GM21529 (cell line): ENCODE data around the gene LRRIQ4.

Experiments
- ATAC-seq: cut with Tn5 transposase; IDR thresholded peaks from one replicate; pipeline ENCODE4 v1.9.1; 2021; ENCODE audit not compliant: unreplicated experiment

The LRRIQ4 gene

DNA sequence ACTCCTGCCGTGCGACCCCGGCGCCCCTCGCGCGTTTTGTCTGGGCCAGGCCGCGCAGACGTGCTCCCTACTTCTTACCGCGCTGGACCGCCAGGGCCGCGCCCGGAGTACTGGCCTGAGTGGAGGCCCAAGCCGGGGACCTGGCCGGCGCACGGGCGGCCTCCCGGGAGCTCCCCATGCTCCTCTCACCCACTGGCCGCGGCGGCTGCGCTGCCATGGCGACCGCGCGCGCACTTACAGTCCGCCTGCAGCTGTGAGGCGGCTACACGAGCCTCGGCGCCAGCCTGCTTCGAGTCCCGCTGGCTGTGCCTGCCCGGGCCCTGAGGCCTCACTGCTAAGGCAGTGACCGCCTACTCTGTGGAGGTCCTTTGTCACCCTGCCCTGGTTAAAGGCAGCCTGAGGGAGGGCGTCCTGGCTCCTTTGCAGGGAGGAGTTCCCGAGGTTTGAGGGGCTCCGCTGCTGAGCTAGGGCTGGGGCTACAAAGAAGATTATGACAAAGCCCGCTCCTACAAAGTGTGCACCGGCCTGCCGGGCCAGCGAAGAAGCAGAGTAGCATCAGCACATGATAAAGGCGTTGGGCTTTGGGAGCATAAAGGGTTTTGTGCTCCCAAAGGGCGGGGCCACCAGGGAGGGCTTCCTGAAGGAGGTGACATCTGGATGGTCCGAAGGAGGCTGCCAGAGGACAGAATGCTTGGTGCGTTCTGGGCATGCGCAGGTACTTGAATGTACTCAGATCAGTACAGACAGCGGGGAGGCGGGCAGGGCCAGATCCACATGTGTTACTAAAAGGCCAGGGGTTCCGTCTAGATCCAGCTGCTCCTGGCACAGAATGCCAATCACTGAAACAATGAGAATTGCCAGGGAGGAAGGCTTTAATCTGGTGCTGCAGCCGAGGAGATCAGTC, at the start of gene LRRIQ4, which contains the start of gene LRRC34:
TSS of gene LRRIQ4 (plus strand) at position 539 of the 904 bp plus-strand sequence. CDS start 9,052 bp downstream, outside the sequence.
TSS of gene LRRC34 (minus strand) at position 573 of the 904 bp plus-strand sequence. CDS start at position 217, 356 bp downstream.
- peak; percentile 58 for ATAC-seq

DNA sequence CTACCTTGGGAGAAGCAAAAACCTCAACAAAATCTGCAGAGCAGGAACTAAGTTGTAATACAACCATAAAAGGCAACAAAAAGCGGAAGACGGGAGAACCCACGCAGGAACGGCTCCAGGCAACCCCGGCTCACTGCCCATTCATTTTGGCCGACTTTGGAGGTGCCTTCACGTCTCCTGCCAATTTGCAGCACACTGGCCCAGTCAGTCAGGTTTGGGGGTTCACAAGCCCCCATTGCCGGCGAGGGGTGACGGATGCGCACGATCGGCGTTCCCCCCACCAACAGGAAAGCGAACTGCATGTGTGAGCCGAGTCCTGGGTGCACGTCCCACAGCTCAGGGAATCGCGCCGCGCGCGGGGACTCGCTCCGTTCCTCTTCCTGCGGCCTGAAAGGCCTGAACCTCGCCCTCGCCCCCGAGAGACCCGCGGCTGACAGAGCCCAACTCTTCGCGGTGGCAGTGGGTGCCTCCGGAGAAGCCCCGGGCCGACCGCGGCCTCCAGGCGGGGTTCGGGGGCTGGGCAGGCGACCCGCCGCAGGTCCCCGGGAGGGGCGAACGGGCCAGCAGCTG, 48.3 kb upstream of the LRRIQ4 start:
- peak; percentile 46 for ATAC-seq

DNA sequence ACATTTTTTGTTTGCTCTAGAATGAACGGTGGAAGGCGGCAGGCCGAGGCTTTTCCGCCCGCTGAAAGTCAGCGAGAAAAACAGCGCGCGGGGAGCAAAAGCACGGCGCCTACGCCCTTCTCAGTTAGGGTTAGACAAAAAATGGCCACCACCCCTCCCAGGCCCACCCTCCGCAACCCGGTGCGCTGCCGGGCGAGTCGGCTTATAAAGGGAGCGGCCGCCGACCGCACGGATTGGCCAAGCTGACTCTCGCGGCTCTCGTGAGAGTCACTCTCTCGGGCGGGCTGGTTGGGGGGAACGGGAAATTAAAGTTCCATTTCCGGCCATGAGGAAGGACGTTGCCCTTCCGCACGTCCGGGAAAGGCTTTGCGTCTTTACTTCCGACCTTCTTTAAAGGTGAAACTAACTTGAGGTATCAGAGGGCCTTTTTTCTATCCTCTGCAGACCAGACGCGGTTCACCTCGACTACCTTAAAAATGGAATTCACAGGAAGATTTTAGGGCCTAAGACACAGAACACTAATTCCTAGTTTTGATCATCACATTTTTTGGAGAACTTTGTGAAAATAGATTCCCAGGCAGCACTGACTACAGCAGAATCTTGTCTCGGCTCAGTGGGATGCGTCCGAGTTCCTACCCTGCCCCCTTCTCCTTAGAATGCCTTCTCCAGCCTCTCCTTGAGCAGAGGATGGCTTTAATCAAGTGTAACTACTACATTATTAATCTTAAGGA, 47.6 kb upstream of the LRRIQ4 start, which contains the start of gene TERC:
TSS of gene TERC (minus strand) at position 179 of the 731 bp plus-strand sequence.
- ATAC-seq: peak; percentile 65

DNA sequence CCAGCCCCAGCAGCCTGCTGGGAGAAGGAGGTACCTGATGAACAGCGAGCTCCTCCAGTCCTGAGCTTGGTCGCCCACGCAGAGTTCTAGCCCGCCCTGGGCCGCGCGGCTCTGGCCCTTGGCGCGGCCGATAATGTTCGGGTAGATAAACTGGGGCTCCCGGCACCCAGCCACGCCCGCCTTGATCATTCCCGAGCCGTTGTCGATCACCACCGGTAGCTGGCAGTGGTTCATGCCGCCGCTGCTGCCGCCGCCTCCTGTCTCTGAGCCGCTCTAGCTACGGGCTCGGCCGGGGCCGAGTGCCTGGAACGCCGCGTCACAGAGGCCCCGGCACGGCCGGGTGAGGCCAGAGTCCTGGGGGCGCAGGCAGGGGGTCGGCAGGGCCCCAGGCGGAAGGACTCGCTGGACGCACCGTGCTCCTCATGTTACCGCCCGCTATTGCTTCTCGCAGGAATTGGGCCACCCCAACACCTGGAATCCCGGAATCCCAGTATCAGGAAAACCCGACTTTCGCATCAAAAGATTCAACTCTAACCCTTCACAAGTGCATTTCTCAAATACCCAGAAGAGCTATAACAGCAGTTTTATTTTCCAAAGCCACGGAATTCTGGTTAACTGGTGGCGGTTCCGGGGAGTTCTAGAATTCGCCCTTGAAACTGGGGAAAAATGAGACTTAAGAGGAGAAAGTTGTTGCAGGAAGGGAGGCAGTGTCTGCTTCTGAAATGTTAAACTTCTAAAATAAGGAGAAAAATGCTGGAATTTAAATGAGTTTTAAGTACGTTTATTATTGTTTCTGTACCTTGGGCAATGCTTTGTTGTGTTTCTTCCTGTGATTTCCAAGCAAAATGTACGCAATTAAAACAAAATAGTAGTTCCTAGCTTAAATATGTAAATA, 43.1 kb upstream of the LRRIQ4 start, which contains the start of gene ACTRT3:
TSS of gene ACTRT3 (minus strand) at position 275 of the 895 bp plus-strand sequence. CDS start at position 234, 41 bp downstream.
- ATAC-seq: peak; percentile 20

DNA sequence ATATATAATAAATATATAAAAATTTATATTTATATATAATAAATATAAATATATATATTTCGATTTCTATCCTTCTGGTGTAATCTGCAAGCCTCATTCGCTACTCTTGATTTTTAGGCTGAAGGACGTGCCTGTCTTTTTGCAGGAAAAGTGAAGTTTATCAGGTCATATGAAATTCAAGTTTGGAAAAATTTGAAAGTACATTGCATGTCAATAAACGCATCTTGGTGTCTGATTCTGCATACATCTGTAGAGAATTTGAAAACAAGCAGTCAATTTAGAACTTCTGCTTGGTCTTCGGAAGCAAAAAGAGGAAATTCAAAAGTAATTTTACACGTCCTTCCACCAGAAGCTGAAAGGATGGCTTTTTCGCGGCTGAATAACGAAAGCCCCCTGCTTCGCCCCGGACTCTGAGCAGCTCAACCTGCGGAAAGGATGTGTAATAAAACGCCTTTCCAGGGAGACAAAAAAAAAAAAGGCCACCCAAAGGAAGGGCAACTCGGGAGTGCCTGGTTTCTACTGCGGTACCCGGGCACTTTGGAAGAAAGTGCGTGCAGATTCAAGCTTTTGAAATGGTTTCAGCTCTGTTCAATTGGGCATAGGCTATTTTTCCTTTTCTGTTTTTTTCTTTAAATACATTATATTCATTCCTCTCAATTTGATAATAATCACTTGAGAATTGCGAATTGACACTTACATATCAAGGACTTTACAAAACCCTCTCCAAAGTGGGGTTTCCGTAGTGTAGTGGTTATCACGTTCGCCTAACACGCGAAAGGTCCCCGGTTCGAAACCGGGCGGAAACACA, 41.0 kb upstream of the LRRIQ4 start:
- peak; percentile 8 for ATAC-seq

DNA sequence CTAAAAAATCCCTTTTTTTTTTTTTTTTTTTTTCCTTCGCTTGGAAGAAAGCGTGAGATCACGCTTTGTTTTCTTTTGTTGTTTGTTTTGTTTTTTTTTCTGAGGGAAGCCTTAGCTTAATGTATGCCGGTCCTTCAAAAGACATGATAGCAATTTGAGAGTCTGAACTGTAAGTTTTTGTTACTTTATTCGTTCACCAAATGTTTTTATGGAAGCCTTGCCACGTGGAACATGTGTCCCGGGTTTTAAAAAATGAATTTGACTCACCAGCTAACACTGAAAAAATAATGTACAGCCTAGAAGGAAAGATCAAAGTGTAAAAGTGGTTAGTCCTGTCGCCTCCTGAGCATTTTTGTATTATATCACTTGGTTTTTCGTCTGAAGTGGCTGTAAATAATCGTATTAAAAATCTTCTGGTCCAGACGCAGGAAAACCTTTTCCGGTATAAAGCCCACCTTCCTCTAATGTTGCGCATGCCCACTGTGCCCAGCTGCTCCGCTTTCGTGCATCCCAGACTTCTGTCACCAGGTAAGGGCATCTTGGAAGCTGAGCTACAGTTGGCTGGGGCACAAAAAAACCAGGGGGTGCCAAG, 40.3 kb upstream of the LRRIQ4 start:
- peak; percentile 25 for ATAC-seq

DNA sequence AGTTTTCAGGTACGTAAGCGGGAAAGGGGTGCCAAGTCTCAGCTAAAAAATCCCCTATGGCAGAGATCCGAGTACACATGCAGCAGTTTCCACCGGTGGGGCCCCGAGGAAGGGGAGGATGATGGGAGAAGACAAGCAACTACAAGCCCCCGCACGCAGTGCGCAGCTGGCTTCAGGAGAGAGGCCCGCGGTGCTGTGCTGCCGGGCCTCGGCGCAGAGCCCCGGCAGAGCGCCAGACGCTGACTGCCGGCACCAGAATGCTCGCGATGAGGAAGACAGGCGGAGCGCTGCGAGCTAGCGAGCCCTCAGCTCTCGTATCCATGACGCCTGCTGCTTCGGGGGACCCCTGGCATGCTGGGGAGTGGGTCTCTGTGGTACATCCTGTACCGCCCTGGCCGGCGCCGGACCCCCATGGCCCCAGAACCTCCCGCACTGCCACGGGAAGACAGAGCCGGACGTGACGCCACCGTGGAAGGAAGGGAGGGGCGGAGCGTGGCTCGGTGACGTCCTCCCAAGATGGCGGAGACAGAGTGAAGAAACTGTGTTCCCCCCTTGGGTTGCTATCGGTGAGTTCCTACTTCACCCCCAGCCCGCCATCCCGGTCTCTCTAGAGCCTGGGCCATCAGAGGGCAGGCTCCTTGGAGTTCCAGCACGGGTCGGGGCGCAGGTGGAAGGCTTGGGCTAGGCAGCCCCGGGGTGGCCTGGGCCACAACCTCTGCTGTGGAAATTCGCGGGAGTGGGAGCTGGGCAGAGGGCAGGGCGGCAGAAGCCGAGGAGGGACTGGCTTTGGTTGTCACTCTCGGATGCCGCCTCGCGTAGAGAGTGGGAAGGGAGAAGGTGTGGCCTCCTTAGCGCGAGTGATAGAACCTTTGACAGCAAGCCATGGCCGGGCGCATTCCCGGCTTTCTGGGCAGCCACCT, 39.5 kb upstream of the LRRIQ4 start, which contains the start of gene MYNN:
TSS of gene MYNN (plus strand) at position 500 of the 920 bp plus-strand sequence. CDS start 900 bp downstream, outside the sequence.
- ATAC-seq: peak; percentile 83

DNA sequence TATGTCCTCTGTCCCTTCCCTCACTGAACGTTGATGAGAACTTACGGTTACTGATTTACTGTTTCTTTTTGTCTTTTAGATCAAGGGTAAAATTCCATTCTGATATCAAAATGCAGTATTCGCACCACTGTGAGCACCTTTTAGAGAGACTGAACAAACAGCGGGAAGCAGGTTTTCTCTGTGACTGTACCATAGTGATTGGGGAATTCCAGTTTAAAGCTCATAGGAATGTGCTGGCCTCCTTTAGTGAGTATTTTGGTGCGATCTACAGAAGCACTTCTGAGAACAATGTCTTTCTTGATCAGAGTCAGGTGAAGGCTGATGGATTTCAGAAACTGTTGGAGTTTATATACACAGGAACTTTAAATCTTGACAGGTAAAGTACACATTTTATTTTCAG, 38.5 kb upstream of the LRRIQ4 start:
- no peak for ATAC-seq

DNA sequence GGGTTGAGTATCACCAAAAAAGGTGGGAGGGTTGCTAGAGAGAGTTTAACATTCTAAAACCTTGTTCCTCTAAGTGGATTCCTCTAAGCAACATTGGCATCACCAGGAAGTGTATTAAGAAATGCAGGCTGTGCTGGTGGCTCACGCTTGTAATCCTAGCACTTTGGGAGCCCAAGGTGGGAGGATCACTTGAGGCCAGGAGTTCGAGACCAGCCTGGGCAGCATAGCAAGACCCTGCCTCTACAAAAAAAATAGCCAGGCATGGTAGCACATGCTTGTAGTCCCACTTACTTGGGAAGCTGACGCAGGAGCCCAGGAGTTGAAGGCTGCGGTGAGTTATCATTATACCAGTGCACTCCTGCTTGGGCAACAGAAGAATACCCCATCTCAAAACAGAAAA, 34.8 kb upstream of the LRRIQ4 start:
- ATAC-seq: no peak

DNA sequence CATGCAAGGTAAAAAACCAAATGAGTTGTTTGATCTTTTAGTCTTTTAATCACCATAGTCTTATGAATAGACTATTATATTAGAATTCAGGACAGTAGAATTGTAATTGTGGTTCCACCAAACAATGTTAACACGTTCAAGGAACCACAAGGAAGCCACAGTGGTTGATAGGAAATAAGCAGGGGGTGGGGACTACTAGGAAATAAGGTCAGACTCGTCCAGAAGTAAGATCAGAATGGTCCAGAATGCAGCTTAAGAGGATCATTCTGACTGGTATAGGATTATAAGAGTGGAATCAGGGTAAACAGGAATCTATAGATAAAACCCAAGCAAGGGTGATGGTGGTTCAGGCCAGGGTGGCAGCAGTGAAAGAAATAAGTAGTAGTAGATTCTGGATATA, 31.9 kb upstream of the LRRIQ4 start:
- no peak for ATAC-seq

DNA sequence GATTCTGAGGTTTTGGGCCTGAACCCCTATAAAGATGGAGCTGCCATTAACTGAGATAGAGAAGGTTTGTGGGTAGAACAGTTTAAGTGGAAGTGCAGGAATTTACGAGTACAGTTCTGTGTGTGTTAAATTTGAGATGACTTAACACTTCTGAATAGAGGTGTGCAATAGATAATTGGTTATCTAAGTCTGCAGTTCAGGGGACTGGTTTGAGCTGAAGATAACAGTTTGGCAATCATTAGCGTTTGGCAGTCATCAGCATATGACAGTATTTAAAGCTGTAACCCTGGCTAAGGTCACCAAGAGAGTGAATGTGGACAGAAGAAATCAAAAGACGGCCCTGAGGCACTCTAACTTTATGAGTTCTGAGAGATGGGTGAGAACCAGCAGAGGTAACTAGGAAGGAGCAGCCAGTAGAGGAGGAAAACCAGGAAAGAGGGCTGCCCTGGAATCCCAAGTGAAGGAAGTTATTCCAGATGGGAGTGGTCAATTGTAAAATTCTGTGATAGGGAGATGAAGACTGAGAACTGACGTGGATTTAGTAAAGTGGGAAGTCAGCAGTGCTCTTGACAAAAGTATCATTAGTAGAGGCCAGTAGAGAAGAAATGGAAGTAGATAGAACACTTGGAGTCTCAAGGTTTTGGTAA, 31.3 kb upstream of the LRRIQ4 start:
- no peak for ATAC-seq

DNA sequence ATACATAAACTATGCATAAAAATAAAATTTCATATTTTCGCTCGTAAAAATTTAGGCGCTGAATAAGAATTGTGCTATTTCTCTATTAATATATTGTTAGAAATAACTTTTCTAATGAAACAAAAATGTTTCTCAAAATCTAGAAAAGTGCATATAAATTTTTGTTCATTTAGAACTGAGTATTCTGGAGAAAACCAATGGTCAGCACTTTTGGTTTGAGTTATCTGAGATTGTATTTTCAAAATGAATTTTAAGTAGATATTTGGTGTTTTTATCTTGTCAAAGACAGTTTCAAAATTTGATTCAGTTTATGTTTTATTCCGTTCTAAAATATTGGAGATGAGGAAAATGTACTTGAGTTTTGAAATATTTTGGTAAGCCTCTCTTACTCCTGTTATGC, 25.6 kb upstream of the LRRIQ4 start:
- ATAC-seq: no peak

DNA sequence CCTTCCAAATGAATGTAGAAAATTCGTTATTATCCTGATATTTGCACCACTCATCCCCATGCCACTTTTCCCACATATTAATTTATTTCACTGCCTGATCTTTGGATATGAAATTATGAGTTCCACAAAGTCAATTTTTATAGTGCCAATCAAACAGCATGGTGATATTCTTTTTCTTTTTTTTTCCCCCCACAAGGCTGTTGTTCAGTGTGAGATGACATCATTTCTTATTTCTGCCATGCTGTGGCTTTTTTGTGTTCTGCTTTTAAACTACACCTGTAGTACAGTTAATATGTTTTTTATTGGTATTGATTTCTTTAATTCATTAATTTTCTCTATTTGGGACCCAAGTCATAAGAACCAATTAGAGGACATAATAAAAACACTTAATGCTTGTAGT, 24.9 kb upstream of the LRRIQ4 start:
- no peak for ATAC-seq

DNA sequence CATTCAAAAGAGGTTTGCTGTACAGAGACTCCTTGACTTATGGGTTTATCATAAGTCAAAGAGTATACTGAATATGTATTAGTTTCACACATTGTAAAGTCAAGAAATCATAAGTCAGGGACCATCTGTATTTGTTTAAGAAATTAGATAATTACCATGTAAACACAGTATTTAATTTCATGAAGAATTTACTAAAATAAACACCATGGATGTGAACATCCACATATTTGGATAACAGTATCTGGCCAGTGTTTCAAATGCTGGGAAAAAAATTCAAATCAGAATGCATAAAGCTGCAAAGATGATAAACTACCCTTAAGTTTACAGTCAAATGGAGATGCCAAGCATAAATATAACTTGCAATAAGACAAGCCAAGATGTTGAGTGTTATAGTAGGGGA, 22.5 kb upstream of the LRRIQ4 start:
- no peak for ATAC-seq

DNA sequence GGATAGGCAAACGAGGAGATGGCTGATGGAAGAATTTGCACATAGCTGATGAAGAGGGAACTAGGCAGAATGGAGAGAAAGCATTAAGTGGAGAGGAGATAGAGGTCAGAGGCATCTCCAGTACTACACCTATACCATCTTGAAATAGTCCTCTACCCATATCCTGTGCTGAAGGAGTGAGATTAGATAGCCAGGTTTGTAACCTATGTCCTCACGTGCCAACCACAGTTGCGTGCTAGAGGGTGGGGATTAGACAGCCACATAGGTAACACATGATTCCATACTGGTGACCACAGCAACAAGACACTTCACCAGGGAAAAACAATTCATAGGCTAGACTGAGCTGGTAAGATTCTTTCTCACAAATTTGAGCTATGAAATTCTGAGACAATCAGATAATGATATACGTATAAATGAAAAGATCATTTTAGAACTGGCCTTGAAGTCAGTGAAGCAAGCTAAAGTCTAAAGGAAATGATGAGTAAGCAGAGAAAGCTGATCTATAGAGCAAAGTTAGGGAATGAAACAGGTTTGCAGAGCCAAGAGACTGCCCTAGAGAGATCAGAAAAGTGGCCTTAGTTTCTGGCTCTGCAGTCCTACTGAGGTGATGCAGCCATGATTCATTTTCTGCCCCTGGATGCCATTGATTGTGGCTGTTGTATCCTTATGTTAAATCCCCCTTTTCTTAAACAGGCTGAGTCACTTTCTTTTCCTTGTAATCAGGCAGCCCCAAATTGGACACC, 21.8 kb upstream of the LRRIQ4 start:
- no peak for ATAC-seq

DNA sequence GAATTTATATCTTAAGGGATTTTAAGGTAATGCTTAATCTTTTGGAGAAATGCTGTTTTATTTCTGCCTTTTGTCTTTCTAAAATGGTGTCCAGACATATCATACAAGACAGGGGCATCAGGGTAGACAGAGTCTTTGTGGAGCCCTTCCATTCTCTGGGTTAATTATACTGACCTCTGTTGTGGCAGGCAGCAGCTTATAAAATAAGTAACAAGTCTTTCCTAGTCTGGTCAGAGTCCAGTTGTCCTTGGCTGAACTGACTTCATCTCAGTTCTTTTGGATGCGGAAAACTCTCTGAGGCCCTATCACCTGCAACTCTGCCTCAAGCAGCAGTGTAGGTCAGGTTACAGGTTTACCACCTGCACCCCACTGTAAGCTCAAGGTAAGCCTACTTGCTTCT, 20.3 kb upstream of the LRRIQ4 start:
- ATAC-seq: no peak

DNA sequence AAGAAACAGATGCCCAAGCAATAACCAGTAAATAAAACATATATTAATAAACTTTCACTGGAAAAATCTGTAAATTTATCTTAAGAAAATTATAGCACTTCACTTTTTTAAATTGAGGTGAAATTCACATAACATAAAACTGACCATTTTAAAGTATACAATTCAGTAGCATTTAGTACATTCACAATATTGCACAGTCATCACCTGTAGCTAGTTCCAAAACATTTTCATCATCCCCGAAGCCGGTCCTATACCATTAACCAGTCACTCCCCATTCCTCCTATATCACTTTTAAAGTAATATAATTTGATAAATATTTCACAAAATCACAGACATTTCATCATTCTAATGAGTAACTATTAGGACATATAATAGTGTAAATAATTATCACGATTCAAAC, 8.0 kb upstream of the LRRIQ4 start:
- ATAC-seq: no peak
